ENCODE measurements around the gene TAPT1. TPM values are rescaled to one million over a fixed set of nuclear protein-coding genes. Genes with fewer than 3 reads are reported as not detected.

TAPT1 gene
- total and polyA plus RNA-seq, 9 of the 15 experiments (the other 6 are each of a cell fraction or from before 2014, with no cell fraction given): 1.6 to 36.7 (median 20.7) TPM

- TF ChIP-seq TRIM25 (IDR thresholded peaks at IDR 0.05; ENCODE audit: borderline replicate concordance) (no peak), ATF4 (CRISPR knock-in tag; IDR thresholded peaks at IDR 0.05) (no peak), SPI1 (IDR thresholded peaks at IDR 0.05; ENCODE audit: borderline replicate concordance, low read depth, low read length) (no peak), RB1 (IDR thresholded peaks at IDR 0.05; ENCODE audit: low read depth) (no peak), PRDM10 (IDR thresholded peaks at IDR 0.05; ENCODE audit: partially characterized antibody) (no peak)
- TF ChIP-seq, protein P1, sequence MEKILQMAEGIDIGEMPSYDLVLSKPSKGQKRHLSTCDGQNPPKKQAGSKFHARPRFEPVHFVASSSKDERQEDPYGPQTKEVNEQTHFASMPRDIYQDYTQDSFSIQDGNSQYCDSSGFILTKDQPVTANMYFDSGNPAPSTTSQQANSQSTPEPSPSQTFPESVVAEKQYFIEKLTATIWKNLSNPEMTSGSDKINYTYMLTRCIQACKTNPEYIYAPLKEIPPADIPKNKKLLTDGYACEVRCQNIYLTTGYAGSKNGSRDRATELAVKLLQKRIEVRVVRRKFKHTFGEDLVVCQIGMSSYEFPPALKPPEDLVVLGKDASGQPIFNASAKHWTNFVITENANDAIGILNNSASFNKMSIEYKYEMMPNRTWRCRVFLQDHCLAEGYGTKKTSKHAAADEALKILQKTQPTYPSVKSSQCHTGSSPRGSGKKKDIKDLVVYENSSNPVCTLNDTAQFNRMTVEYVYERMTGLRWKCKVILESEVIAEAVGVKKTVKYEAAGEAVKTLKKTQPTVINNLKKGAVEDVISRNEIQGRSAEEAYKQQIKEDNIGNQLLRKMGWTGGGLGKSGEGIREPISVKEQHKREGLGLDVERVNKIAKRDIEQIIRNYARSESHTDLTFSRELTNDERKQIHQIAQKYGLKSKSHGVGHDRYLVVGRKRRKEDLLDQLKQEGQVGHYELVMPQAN (IDR thresholded peaks at IDR 0.05; ENCODE audit: borderline replicate concordance): no peak
Measured at GRCh38 chr4:16176621-16177020, 49.6 kb downstream of the TAPT1 start (continued).

All from K562 (cell line).